Stimulated activated CD4-positive, alpha-beta T cell treated with anti-CD3 and anti-CD28 coated beads, TNF-alpha, amount 100 ng/mL, for 48 hours (primary cell): ENCODE data around the gene SCAMP3.
"Not testable (repeated sequence)": the region's sequence is repeated elsewhere in the genome, so short reads cannot be mapped to it uniquely, and the experiment has no call there.

ENCODE experiments used
- DNase-seq, 3 donors: peaks; one replicate each; pipeline ENCODE4 v3.0.0-alpha.2; 2020; ENCODE audit warnings: low read depth in 3 of 3

The SCAMP3 gene

DNA sequence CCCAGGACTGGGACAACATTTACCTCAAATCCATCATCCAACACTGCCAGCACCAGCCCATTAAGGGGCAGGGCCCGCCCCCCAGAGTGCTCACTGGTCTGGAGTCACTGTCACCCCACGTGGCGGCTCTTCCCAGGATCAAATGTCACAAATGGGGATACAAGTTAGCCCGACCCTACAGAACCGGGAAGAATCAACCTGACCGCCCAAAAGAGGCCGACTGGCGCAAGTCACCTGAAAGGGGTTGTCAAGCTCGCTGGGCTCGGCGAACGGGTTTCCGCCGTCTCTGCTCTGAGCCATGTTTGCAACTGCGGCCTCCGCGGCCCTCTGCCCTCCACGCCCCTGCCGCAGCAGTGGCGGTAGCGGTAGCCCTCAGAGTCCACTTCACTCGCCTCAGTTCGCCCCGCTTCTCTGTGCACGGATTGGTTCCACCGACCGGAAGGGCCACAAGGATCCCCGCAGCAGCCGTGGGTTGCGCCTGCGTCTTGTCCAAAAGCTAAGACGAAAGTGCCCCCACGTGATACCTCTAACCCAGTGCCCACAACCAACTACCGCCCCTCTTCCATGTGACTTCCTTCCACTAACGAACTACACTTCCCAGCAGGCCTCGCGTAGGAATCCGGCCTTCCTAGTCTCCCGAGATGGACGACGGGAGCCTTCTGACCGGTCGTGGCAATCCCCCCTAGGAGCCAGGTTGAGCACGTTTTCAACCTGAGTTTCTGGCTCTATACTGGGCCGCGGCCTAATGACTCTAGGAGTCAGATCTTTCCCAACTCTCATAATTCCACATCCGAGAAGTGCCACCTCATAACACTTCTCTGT lies at the start of gene SCAMP3:
Gene SCAMP3 (minus strand): TSS at position 509 of the 822 bp plus-strand sequence. CDS start 209 bp downstream, at position 300.
- peak; percentile 79 to 82 (median 80) for DNase-seq

DNA sequence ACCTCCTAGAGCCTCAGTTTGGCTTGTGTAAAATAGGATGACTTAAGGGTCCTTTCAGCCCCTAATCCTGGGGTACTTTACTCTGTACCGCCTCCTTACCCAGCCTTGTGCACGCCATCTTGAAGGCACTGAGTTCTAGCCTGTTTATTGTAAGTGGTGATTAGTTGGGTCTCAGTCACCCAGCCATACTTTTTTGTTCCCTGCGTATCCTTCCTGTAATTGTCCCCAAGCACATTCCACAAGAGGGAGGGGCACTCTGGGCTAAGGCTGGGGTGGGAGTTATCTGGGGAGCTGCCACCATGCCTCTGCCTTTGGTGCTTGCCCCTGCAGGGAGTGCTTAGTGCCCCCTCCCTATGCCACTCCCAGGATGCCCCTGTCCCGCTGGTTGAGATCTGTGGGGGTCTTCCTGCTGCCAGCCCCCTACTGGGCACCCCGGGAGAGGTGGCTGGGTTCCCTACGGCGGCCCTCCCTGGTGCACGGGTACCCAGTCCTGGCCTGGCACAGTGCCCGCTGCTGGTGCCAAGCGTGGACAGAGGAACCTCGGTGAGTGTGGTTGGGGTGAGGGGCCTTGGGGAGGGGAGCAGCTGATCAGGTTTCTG lies 47.4 kb upstream of the SCAMP3 start:
- DNase-seq, result no peak

DNA sequence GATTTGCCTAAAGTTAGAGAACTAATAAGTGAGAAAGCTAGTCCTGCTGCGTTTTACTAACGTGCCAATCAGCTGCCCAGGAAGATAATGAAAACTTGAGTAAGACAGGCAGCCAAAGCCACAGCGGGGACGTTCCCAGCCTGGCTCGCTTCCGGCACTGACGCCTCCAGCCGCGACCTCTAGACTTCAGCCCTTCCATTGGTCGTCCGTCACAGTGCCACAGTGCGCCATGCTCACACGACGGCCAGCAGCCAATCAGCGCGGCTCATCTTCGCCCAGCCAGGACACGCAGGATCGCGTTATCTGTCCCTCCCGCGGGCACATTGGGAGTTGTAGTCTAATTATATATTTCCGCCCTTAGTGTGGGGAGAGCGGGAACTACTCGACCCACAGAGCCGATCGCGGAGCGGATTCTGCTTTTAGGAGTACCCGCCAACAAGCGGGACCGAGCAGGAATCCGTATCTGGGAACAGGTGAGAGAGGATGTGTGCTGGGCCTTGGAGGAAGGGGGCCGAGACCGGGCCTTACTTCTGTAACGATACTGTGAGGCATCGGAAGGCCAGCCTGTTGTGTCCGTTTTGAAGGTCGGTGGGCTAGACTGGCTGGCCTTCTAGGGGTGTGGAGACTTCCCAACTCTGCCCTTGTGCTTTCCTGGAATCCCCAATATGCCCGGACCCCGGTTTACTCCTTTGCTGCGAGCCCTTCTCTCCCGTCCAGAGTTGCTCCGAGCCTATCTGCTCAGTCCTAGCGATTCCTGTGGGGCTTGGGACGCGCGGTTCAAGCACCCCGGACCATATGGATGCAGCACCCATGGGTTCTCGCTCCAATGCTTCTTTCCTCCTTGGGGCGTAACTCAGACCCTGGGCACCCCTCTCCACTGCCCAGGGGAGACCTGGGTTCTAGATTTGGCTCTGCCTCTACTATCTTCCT lies 46.6 kb upstream of the SCAMP3 start, which contains the start of gene FDPS:
Gene FDPS (plus strand): TSS at position 374 of the 930 bp plus-strand sequence. CDS start 924 bp downstream, outside the sequence.
- peak; percentile 93 to 98 (median 94) for DNase-seq

DNA sequence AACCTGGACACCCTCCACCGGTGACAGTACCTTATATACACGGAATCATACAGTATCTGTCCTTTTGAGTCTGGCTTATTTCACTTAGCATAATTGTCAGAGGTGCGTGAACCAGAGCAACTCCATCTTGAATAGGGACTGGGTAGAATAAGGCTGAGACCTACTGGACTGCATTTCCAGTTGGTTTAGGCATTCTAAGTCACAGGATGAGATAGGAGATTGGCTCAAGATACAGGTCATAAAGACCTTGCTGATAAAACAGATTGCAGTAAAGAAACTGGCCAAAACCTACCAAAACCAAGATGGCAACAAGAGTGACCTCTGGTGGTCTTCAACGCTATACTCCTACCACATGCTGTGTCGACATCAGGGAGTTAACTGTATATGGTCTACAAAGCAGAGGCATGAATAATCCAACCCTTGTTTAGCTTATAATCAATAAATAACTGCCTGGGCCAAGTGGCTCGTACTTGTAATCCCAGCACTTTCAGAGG lies 45.1 kb upstream of the SCAMP3 start:
- no peak for DNase-seq

DNA sequence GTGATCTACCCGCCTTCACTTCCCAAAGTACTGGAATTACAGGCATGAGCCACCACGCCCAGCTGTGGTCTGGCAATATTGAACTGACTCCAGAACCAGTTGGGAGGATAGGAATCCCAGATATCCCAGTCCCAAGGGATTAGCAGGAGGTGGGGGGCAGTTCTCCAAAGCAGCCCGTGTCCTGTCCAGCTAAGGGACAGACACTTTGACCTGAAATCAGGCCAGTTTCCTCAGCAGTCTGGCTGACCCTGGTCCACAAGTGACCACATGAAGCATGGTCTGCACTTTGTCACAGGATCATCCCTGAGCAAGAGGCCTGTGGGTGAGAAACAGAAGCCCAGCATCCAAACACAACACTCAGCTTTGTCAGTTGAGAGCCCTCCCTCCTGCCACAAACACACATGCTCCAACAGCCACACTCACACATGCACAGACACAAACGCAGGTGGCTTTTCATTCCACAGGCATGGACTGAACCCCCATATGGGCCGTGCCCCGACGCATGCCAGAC lies 43.8 kb upstream of the SCAMP3 start:
- no peak for DNase-seq

DNA sequence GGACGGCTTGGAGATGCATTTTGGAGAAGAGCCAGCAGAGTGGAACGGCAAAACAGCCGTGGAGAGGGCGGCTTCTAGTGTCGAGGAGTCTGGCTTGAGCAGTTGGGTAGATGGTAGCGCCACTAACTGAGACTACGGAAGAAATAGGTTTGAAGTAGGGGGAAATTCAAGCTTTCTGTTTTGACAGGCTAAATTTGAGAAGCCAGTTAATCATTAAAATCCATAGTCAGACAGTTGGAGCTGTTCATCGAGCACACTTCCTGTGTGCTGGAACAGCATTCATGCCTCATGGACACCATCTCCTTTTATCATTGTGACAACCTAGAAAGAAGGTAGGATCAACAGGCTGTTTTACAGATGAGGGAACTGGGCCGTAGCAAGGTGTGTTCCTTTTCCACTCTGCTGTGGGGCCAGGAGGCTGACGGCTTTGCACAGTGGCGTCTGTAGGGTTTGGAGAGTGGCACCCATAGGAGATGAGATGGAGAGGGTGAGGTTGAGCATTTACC lies 42.5 kb upstream of the SCAMP3 start:
- no peak for DNase-seq

DNA sequence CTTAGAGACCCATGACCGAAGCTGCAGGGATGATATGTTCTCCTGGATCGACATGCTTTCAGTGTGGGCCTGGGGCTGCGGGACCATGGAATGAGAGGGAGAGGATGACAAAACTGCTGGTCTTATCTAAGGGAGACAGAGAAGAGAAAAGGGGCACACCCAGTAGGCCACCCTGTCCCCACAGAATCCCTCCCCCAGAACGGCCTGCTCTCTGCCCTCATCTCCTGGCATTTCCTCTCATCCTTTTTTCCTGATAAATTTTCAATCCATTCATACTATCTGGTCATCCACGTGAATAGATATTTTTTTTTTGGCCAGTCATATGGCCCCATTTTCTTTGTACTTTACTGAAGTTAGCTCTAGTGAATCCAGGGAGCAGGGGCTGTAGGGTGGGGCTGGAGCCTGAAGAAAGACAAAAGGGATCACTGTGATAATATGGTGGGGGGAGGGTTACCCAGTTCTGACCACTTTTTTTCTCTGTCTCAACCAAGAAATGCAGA lies 39.2 kb upstream of the SCAMP3 start, which contains the start of gene PKLR:
Gene PKLR (minus strand): TSS at position 97 of the 500 bp plus-strand sequence. CDS start 43 bp downstream, at position 54.
- DNase-seq, result no peak

DNA sequence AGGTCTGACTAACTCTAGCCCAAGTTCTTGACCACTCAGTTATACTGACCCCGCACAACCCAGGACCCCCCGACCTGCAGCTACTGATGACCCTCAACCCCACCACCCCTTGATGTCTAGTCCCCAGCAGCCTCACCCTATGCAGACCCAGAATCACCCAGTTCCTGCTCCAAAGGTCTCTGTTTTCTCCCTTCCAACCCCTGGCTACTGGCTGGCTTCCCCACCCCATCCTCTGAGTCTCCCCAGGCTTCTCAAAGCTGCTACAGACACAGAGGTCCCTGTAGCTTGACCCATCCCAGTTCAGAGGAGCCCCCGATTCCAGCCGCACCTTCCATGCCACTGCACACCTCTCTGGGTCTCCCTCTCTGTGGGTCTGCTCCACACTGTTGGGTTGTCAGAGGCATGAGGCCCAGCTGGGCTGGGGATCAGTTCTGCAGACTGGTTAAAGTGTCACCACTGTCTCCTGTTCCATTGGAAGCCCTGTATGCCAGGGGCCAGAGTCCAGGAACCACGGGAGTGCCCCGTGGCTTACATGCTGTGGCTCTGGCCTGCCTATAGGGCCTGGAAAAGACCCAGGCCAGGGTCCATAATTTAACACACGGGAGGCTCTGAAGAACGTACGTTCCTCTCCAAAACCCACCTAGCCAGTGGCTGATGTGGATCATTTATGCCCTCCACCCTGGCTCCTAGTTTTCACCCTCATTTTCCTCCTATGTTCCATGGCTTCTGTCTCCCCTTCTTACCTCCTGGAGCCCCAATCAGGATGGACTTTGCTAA lies 38.6 kb upstream of the SCAMP3 start:
- DNase-seq, result no peak

DNA sequence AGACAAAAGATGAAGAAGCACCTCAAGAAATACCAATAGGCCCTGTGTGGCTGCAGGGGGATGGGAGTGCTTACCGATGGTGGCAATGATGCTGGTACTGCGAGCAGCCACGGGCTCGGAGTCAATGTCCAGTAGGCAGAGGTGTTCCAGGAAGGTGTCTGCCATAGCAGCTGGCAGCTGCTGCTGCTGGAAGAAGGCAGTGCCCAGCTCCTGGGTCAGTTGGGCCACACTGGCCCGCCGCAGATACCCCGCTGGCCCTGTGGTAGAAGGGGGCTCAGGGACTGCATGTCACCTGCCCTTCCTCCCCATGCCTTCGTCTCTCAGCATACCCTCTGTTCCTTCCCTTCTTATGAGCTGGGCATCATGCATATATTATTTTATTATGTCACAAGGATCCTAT lies 37.9 kb upstream of the SCAMP3 start:
- DNase-seq, result no peak

DNA sequence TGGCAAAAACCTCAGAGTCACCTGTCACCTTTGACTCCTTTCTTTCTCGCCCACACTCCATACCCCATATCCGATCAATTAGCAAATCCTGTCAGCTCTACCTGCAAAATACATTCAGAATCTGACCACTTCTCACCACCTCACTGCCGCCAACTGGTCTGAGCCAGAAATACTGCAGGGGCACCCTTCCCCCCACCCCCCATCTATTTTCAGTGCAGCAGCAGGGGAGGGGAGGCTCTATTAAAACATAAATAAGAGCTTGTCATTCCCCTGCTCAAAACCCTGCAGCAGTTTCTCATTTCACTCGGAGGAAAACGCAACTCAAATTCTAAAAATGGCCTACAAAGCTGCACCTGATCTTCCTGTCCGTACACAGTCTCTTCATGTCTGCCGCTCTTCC lies 35.2 kb upstream of the SCAMP3 start:
- no peak for DNase-seq

DNA sequence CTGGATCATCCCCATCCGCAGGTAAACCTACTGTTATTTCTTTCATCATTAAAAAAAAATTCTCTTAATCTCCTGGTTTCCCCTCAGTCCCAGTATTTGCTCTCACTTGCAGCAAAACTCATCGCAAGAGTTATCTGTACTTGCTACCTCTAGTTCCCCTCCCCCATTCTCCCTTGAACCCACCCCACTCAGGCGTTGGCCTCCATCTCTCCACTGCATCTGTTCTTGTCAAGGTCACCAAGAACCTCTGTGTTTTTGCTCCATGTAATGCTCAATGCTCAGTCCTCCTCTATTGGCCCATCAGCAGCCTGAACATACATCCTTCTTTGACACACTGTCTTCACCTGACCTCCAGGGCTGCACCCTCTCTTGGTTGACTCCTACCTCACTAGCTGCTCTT lies 34.5 kb upstream of the SCAMP3 start:
- no peak for DNase-seq

DNA sequence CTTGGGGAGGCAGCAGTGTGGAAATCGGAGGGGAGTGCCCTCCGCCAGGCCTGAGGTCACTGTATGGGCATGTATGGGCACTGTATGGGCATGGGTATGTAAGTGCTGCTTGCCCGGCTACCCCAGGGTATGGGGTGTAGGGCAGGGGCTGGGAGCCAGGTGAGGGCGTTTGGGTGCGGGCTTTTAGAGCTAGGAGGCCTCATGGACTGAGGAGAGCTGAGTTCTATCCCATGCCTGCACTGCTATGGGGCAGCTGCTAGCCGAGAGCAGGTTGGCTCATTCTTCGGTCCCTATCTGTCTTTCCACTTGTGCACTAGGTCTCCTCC lies 33.7 kb upstream of the SCAMP3 start:
- DNase-seq, result no peak

DNA sequence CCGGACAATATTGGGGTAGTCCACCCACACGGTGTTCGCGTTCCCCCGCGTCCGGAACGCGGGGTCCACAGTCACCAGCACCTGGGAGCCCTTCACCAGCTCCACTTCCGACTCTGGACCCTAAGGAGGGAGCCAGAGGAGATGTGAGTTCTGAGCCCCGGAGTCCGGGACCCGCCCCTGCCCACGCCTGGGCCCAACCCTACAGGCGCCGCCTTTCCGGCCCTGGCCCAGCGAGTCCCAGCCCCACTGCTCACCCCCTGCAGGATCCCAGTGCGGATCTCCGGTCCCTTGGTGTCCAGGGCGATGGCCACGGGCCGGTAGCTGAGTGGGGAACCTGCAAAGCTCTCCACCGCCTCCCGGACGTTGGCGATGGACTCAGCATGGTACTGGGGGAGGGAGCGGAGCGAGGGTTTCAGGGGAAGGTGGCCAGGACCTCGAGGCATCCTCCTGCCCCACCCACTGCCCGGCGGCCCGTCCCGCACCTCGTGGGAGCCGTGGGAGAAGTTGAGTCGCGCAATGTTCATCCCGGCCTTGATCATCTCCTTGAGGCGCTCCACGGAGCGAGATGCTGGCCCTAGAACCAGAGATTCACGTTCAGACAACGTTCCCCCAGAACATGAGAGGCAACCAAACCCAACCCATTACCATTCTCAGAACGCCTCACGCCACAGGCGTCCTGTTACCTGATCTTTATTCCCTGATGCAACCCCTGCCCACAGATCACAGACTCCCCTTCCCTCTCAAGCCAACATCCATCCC lies 33.2 kb upstream of the SCAMP3 start:
- no peak for DNase-seq

DNA sequence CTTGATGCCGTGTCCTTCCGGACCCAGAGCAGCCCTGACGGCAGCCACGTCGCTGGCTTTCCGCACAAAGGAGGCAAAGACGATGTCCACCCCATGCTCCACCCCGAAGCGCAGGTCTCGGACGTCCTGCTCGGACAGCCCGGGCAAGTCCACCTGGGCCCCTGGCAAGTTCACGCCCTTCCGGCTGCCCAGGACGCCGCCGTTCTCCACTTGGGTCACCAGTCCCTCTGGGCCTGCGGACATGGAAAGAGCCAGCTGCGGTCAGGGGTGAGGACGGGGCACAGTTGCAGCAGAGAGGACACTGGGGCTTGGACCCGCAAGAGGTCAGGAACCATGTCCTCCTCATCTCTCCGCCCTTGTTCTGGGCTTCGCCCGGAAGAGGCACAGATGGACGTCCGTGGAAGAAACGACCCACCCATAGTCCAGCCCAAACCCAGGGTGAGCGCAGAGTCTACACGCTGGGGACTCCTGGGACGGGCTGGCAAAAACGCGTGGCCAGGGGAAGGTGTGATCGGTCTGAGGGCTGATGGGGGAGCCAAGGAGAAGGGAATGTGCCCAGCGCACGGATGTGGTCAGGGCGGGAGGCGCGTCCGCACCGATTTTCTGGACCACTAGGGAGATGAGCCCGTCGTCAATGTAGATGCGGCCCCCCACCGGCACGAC lies 32.5 kb upstream of the SCAMP3 start:
- no peak for DNase-seq

DNA sequence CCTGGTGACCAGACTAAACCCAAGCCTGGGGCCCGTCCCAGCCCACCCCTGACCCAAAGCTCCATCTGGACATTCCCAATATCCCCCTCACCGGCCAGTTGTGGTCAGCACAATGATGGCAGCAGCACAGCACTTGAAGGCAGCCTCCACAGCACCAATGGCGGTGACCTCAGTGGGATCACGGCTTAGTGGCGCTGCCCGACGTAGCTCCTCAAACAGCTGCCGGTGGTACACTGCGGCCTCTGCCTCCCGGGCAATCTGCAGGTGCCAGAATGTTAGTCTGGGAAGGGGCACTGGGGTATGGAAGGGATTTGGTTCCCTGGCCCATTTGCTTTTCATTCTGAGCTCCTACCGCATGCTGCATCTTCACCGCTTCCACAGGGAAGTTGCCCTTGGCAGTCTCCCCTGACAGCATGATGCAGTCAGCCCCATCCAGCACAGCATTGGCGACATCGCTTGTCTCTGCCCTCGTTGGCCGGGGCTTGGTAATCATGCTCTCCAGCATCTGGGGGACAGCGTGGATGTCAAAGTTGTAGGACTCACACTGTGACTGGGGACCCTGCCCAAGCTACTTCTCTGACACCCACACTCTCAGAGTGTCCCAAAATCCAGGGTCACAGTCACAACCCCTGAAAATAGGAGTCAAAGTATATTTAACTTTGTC lies 31.1 kb upstream of the SCAMP3 start:
- no peak for DNase-seq

DNA sequence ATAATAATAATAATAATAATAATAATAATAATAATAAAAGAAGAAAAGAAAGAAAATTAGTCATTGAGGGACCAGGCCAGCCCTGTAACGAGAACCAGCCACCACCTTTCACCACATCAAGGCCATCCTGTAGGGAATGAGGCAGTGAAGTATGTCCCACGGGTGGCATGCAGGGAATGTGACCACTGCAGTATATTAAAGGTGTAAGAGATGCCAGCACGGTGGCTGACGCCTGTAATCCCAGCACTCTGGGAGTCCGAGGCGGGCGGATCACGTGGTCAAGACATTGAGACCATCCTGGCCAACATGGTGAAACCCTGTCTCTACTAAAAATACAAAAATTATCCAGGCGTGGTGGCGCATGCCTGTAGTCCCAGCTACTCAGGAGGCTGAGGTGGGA lies 28.8 kb upstream of the SCAMP3 start:
- not testable (repeated sequence) for DNase-seq

DNA sequence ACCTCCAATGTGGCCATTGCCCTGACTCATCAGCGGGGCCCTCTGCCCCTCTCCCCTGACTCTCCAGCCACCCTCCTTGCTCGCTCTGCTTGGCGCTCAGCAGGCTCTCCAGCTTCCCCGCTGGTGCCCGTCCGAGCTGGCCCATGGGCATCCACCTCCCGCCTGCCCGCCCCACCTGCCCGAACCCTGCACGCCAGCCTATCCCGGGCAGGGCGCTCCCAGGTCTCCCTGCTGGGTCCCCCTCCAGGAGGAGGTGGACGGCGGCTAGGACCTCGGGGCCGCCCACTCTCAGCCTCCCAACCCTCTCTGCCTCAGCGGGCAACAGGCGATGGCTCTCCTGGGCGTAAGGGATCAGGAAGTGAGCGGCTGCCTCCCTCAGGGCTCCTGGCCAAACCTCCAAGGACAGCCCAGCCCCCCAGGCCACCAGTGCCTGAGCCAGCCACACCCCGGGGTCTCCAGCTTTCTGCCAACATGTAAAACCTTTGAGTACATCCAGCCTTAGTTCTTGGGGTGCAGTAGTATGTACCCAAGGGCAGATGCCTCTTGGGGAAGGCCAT lies 25.9 kb upstream of the SCAMP3 start:
- DNase-seq, result no peak

DNA sequence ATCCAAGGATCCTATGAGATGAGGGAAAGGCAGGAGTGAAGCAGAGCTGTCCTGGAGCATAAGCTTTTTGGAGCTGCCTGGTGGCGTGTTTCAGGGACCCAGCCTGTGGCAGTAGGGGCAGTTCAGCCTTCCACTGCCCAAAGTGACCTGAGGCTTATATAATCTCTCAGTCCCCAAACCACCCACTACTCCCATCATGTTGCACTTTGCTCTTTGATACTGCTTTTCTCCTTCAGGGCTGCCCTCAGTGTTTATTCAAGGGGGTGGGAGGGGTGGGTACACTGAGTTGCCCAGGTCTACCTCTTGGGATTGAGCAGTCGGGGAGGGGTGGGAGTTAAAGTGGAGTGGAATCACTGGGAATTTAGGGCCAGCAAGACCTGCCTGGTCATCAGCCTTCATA lies 24.4 kb upstream of the SCAMP3 start:
- DNase-seq, result no peak
